GM12801 (cell line): Measurements from ENCODE around the gene HOXB8.

Source experiments
- CTCF ChIP-seq: IDR thresholded peaks from one replicate; pipeline ENCODE4 v1.5.1; 2011; ENCODE audit warnings: control low read depth; ENCODE audit not compliant: insufficient read length; ENCODE audit errors: extremely low read depth

HOXB8 gene

GRCh38 chr17:48625495-48626244, 10.6 kb upstream of the HOXB8 start:
- TF ChIP-seq CTCF: no peak

- TF ChIP-seq CTCF: no peak
Measured at GRCh38 chr17:48624544-48625494, 9.7 kb upstream of the HOXB8 start.

- no peak for TF ChIP-seq CTCF
Measured at GRCh38 chr17:48624118-48624517, 9.0 kb upstream of the HOXB8 start.

- no peak for TF ChIP-seq CTCF
Measured at GRCh38 chr17:48623583-48623982, 8.5 kb upstream of the HOXB8 start.

GRCh38 chr17:48622857-48623256, 7.8 kb upstream of the HOXB8 start:
- TF ChIP-seq CTCF: no peak

GRCh38 chr17:48621410-48622392, 6.6 kb upstream of the HOXB8 start:
- TF ChIP-seq CTCF: no peak
